ENCODE results near the gene RPL23. TPM values are rescaled to one million over a fixed set of nuclear protein-coding genes. Genes with fewer than 3 reads are reported as not detected.

RPL23 gene
- total RNA-seq, 1 donor from 2014 or later: 3,404 TPM

DNA sequence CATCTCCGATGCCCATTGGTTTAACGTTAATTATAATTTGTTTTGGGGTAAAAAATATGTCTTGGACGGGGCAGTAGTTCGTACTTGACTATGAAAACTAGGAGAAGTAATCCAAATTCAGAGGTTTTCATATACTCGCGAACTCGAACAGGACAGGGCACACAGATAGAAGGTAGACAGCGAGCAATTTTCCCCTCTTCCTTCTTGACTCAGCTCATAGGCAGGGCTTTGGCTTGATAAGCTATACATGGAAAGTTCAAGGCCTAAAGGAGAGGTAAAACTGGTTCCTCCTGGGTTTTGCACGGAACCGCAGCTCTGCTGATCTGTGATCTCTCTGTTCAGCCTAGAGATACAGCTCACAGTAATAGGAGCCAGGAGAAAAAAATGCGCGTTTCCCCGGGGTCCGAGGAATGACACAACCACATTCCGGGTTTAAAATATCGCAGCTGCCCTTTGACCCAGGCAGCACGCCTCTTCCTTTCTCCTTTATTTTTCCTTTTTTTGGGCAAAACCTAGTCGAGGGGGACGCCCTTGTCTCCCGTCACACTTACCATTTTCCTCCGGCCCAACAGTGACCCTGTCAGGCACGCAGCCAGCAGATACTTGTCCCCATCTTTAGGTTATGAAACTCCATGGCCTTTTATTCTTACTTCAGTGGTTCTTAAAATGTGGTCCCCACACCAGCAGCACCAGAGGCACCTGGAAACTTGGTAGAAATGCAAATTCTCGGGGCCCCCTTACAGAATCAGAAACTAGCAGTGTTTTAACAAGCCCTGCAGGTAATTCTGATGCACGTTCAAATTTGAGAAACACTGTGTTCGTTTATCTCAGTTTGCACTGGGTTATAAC, 14.7 kb upstream of the RPL23 start:
- H2AFZ ChIP-seq (replicated peaks): peak overlapping the region; percentile 92
- H3K27ac ChIP-seq: no peak overlapping the region
- H3K27me3 Mint-ChIP-seq (ENCODE audit: insufficient read depth, low read depth): peaks cover 32% of the 10 kb centered on the region
- no peaks in the 10 kb centered on the region for H3K9me3 ChIP-seq (ENCODE audit: low read depth)
- peaks cover 30% of the 10 kb centered on the region for H3K79me2 ChIP-seq (ENCODE audit: low read depth)
- H3F3A ChIP-seq (ENCODE audit: low read depth): peaks cover 24% of the 10 kb centered on the region
- peaks cover 12% of the 10 kb centered on the region for H3K27me3 ChIP-seq
- peak overlapping the region; percentile 97 for H3K4me3 Mint-ChIP-seq
- peaks cover 10% of the 10 kb centered on the region for H3K9me3 Mint-ChIP-seq
- no peaks in the 10 kb centered on the region for H3K36me3 ChIP-seq
- H3K36me3 Mint-ChIP-seq: peaks cover 5% of the 10 kb centered on the region
- H3K4me1 ChIP-seq: peaks cover 9% of the 10 kb centered on the region
- peak overlapping the region; percentile 93 for H3K4me3 ChIP-seq
- H4K20me1 ChIP-seq (ENCODE audit: low read depth): peaks cover 21% of the 10 kb centered on the region
- peaks cover 37% of the 10 kb centered on the region for H3K4me1 Mint-ChIP-seq
- peak overlapping the region; percentile 99 for H3K27ac Mint-ChIP-seq
- H3K4me2 ChIP-seq: peak overlapping the region; percentile 87
- no peak for TF ChIP-seq EZH2 (IDR thresholded peaks at IDR 0.05)
- H3K9ac ChIP-seq: no peak overlapping the region
- peak; percentile 65 for DNase-seq (ENCODE audit: low spot score)

DNA sequence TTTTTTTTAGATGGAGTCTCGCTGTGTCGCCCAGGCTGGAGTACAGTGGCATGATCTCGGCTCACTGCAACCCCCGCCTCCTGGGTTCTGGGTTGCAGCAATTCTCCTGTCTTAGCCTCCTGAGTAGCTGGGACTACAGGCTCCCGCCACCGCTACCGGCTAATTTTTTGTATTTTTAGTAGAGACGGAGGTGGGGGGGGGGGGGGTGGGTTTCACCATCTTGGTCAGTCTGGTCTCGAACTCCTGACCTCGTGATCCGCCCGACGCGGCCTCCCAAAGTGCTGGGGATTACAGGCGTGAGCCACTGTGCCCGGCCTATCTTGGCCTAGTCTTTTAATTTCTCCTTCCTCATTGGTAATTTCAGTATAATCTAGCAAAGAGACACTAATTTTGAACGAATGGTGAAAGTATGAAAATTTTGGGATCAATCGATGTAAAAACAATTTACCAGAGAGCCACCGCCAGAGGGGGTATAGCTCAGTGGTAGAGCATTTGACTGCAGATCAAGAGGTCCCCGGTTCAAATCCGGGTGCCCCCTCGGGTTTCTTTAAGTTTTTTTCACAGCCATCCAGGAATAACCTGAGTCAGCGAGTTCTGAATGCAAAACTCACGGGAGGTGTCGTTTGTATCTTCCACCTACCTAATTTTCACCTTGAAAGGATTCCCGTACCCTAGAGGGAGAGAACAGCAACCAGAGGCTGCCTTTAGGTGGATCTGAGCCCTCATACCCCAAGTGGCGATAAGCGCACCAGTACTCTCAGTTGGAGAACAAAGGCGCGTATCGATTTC, 13.9 kb upstream of the RPL23 start:
- Histone ChIP-seq H4K20me1 (ENCODE audit: low read depth) (peaks cover 14% of the 10 kb centered on the region), H3K9me3 (ENCODE audit: low read depth) (no peaks in the 10 kb centered on the region), H3K4me2 (peak overlapping the region; percentile 87), H3K27me3 (peaks cover 12% of the 10 kb centered on the region), H3K4me1 (peaks cover 9% of the 10 kb centered on the region), H3K9ac (no peak overlapping the region), H3K36me3 (no peaks in the 10 kb centered on the region), H3K79me2 (ENCODE audit: low read depth) (peaks cover 22% of the 10 kb centered on the region), H3K4me3 (peak overlapping the region; percentile 93), H3F3A (ENCODE audit: low read depth) (peaks cover 24% of the 10 kb centered on the region), H2AFZ (replicated peaks) (peak overlapping the region; percentile 92), H3K27ac (no peak overlapping the region)
- Mint-ChIP-seq H3K27ac (peak overlapping the region; percentile 99), H3K4me1 (peaks cover 30% of the 10 kb centered on the region), H3K4me3 (peak overlapping the region; percentile 97), H3K9me3 (peaks cover 10% of the 10 kb centered on the region), H3K36me3 (peaks cover 5% of the 10 kb centered on the region), H3K27me3 (ENCODE audit: insufficient read depth, low read depth) (peaks cover 32% of the 10 kb centered on the region)
- TF ChIP-seq, protein P1, sequence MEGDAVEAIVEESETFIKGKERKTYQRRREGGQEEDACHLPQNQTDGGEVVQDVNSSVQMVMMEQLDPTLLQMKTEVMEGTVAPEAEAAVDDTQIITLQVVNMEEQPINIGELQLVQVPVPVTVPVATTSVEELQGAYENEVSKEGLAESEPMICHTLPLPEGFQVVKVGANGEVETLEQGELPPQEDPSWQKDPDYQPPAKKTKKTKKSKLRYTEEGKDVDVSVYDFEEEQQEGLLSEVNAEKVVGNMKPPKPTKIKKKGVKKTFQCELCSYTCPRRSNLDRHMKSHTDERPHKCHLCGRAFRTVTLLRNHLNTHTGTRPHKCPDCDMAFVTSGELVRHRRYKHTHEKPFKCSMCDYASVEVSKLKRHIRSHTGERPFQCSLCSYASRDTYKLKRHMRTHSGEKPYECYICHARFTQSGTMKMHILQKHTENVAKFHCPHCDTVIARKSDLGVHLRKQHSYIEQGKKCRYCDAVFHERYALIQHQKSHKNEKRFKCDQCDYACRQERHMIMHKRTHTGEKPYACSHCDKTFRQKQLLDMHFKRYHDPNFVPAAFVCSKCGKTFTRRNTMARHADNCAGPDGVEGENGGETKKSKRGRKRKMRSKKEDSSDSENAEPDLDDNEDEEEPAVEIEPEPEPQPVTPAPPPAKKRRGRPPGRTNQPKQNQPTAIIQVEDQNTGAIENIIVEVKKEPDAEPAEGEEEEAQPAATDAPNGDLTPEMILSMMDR (IDR thresholded peaks at IDR 0.05): peak; percentile 54
- TF ChIP-seq EZH2 (IDR thresholded peaks at IDR 0.05) (no peak), EZH2phosphoT487 (IDR thresholded peaks at IDR 0.05) (no peak)
- peak; percentile 83 for DNase-seq (ENCODE audit: low spot score)

DNA sequence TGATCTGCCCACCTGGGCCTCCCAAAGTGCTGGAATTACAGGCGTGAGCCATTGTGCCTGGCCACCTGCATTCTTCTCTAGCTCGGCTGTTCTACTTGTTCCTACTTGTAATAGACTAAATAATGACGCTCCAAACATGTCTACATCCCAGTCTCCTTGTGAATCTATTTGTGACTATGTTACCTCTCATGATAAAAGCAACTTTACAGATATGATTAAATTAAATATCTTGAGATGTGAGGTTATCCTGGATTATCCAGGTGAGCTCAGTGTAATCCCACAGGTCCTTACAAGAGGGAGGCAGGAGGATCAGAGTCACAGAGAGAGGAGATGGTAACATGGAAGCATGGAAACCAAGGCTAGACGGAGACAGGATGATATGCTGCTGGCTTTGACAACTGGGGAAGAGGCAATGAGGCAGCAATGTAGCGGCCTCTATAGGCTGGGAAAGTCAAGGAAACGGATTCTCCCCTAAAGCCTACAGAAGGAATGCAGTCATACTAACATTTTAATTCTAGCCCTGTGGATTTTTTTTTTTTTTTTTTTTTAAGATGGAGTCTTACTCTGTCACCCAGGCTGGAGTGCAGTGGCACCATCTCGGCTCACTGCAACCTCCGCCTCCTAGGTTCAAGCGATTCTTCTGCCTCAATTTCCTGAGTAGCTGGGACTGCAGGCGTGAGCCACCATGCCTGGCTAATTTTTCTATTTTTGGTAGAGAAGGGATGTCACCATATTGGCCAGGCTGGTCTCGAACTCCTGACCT, 11.3 kb upstream of the RPL23 start:
- Mint-ChIP-seq H3K36me3 (peaks cover 5% of the 10 kb centered on the region), H3K4me3 (no peak overlapping the region), H3K9me3 (peaks cover 13% of the 10 kb centered on the region), H3K27ac (no peak overlapping the region), H3K4me1 (peaks cover 22% of the 10 kb centered on the region), H3K27me3 (ENCODE audit: insufficient read depth, low read depth) (peaks cover 34% of the 10 kb centered on the region)
- H2AFZ ChIP-seq (replicated peaks): no peak overlapping the region
- H3K4me2 ChIP-seq: no peak overlapping the region
- H4K20me1 ChIP-seq (ENCODE audit: low read depth): no peaks in the 10 kb centered on the region
- H3K27me3 ChIP-seq: peaks cover 12% of the 10 kb centered on the region
- no peaks in the 10 kb centered on the region for H3K79me2 ChIP-seq (ENCODE audit: low read depth)
- H3K36me3 ChIP-seq: no peaks in the 10 kb centered on the region
- H3K9ac ChIP-seq: no peak overlapping the region
- TF ChIP-seq, protein P1 (IDR thresholded peaks at IDR 0.05): peak; percentile 47
- TF ChIP-seq EZH2phosphoT487 (IDR thresholded peaks at IDR 0.05): no peak
- H3K27ac ChIP-seq: no peak overlapping the region
- no peak overlapping the region for H3K4me3 ChIP-seq
- H3K4me1 ChIP-seq: no peaks in the 10 kb centered on the region
- H3F3A ChIP-seq (ENCODE audit: low read depth): peaks cover 22% of the 10 kb centered on the region
- H3K9me3 ChIP-seq (ENCODE audit: low read depth): no peaks in the 10 kb centered on the region
- peak; percentile 53 for DNase-seq (ENCODE audit: low spot score)

Measured in neural progenitor cell (in vitro differentiated cells).